IgD-negative memory B cell (primary cell): Measurements from ENCODE around the gene SGK1. TPM values are rescaled to one million over a fixed set of nuclear protein-coding genes. Genes with fewer than 3 reads are reported as not detected.
"Not testable (repeated sequence)": the region's sequence is repeated elsewhere in the genome, so short reads cannot be mapped to it uniquely, and the experiment has no call there.

Experiments used
- H3K27ac Mint-ChIP-seq, 3 donors: one replicate each; pipeline ENCODE4 v1.8.0; 2020 to 2022; ENCODE audit warnings: mild to moderate bottlenecking in 3 of 3, mixed read lengths in 3 of 3, moderate library complexity in 1 of 3
- H3K27me3 Mint-ChIP-seq: one replicate; pipeline ENCODE4 v1.8.0; 2021; ENCODE audit warnings: mixed read lengths
- H3K36me3 Mint-ChIP-seq: one replicate; pipeline ENCODE4 v1.8.0; 2020; ENCODE audit warnings: mild to moderate bottlenecking, mixed read lengths
- H3K4me1 Mint-ChIP-seq, 3 donors: one replicate each; pipeline ENCODE4 v1.8.0; 2020 to 2022; ENCODE audit warnings: mixed read lengths in 3 of 3, mild to moderate bottlenecking in 1 of 3
- H3K4me3 Mint-ChIP-seq, 4 donors: one replicate each; pipeline ENCODE4 v1.8.0; 2020 to 2022; ENCODE audit warnings: mild to moderate bottlenecking in 4 of 4, mixed read lengths in 4 of 4, moderate library complexity in 3 of 4
- H3K9me3 Mint-ChIP-seq, 3 donors: one replicate each; pipeline ENCODE4 v1.8.0; 2020 to 2021; ENCODE audit warnings: mixed read lengths in 3 of 3, mild to moderate bottlenecking in 1 of 3
- polyA plus RNA-seq: library from polyadenylated mRNA; unstranded; fragments of 300-500 nt; fragmentation: Illumina TruSeq; gene quantifications from one replicate; pipeline ENCODE4 v1.2.3, GENCODE V29; 2021

The SGK1 gene
- polyA plus RNA-seq, 1 donor from 2014 or later: 4.7 TPM

- no peaks in the 10 kb centered on the region for H3K9me3 Mint-ChIP-seq
- H3K36me3 Mint-ChIP-seq: no peaks in the 10 kb centered on the region
- H3K4me3 Mint-ChIP-seq: no peak overlapping the region
These were observed 56.1 kb downstream of the SGK1 start for GRCh38 chr6:134261766-134262165.

DNA sequence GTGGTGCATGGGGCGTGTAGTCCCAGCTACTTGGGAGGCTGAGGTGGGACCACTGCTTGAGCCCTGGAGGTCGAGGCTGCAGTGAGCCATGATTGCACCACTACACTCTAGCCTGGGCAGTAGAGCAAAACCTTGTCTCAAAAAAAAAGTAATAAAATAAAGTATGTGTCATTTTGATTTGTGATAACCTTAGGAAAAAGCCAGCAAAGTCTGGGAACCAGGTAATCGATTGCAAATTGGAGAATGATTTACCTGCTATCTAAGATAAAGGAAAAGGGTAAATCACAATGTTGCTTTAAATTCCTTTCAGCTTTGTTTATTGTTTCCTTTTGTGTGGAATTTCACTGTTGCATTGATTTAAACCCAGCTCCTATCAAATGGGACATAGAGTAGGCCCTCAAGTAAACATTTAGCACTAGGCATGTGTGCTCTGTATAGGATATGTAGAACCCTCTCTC lies 59.0 kb downstream of the SGK1 start:
- Mint-ChIP-seq H3K27ac (no peak overlapping the region), H3K36me3 (no peaks in the 10 kb centered on the region), H3K27me3 (no peaks in the 10 kb centered on the region), H3K4me3 (no peak overlapping the region), H3K4me1 (no peaks in the 10 kb centered on the region), H3K9me3 (no peaks in the 10 kb centered on the region)

More at GRCh38 chr6:134261766-134262165, 56.1 kb downstream of the SGK1 start:
- no peaks in the 10 kb centered on the region for H3K27me3 Mint-ChIP-seq
- no peak overlapping the region for H3K27ac Mint-ChIP-seq
- no peaks in the 10 kb centered on the region for H3K4me1 Mint-ChIP-seq

- no peaks in the 10 kb centered on the region for H3K4me1 Mint-ChIP-seq
These were observed 60.4 kb downstream of the SGK1 start for GRCh38 chr6:134257516-134257915.

GRCh38 chr6:134256862-134257261 lies 61.0 kb downstream of the SGK1 start:
- no peaks in the 10 kb centered on the region for H3K9me3 Mint-ChIP-seq
- H3K27me3 Mint-ChIP-seq: no peaks in the 10 kb centered on the region
- no peak overlapping the region for H3K4me3 Mint-ChIP-seq
- H3K36me3 Mint-ChIP-seq: no peaks in the 10 kb centered on the region
- H3K4me1 Mint-ChIP-seq: no peaks in the 10 kb centered on the region
- no peak overlapping the region for H3K27ac Mint-ChIP-seq

More at GRCh38 chr6:134257516-134257915, 60.4 kb downstream of the SGK1 start:
- H3K9me3 Mint-ChIP-seq: no peaks in the 10 kb centered on the region
- no peaks in the 10 kb centered on the region for H3K36me3 Mint-ChIP-seq
- no peak overlapping the region for H3K4me3 Mint-ChIP-seq
- H3K27ac Mint-ChIP-seq: no peak overlapping the region
- no peaks in the 10 kb centered on the region for H3K27me3 Mint-ChIP-seq

DNA sequence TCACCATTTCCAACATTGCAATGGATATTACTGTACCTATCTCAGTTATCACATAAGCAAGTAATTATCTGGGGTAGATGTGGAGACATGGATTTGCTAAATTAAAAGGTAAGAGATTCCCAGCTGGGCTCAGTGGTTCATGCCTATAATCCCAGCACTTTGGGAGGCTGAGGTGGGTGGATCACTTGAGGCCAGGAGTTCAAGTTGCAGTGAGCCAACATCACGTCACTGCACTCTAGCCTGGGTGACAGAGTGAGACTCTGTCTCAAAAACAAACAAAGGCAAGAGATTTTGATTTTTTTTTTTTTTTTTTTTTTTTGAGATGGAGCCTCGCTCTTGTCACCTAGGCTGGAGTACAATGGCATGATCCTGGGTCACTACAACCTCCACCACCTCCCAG lies 62.6 kb downstream of the SGK1 start:
- H3K27me3 Mint-ChIP-seq, H3K4me1 Mint-ChIP-seq, H3K4me3 Mint-ChIP-seq, H3K36me3 Mint-ChIP-seq, H3K27ac Mint-ChIP-seq, H3K9me3 Mint-ChIP-seq: not testable (repeated sequence)

GRCh38 chr6:134254118-134254517 lies 63.8 kb downstream of the SGK1 start:
- no peaks in the 10 kb centered on the region for H3K27me3 Mint-ChIP-seq
- H3K4me3 Mint-ChIP-seq: no peak overlapping the region
- H3K4me1 Mint-ChIP-seq: peaks cover 6 to 10% (median 9%) of the 10 kb centered on the region in 3 donors
- no peaks in the 10 kb centered on the region for H3K9me3 Mint-ChIP-seq
- no peaks in the 10 kb centered on the region for H3K36me3 Mint-ChIP-seq
- no peak overlapping the region for H3K27ac Mint-ChIP-seq

DNA sequence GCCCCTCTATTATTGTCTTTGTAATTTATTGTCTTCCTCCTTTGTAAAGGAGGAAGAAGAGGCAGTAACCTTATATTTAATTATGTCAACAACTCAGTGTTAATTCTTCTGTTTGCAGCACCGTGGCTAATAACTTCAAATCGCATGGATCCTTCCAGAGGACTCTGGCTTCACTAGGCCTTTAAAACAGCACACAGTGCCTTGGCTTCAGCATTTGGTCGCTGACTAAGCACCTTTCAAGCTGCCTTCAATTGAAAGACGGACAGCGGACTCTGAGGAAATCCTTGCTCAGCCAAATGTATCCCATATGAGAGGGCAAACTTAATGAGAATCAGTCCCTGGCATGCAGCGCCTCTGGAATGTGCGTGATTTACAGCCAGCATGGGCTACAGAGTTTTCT lies 64.2 kb downstream of the SGK1 start:
- Mint-ChIP-seq H3K36me3 (peaks cover 1% of the 10 kb centered on the region), H3K9me3 (no peaks in the 10 kb centered on the region), H3K27ac (no peak overlapping the region), H3K4me3 (no peak overlapping the region), H3K27me3 (no peaks in the 10 kb centered on the region), H3K4me1 (peaks cover 10 to 14% (median 11%) of the 10 kb centered on the region in 3 donors)

- peaks cover 4% of the 10 kb centered on the region for H3K36me3 Mint-ChIP-seq
- H3K4me1 Mint-ChIP-seq: peaks cover 26 to 33% (median 29%) of the 10 kb centered on the region in 3 donors
- no peak overlapping the region for H3K27ac Mint-ChIP-seq
- H3K27me3 Mint-ChIP-seq: no peaks in the 10 kb centered on the region
- H3K4me3 Mint-ChIP-seq: no peak overlapping the region
- H3K9me3 Mint-ChIP-seq: no peaks in the 10 kb centered on the region
These were observed 66.6 kb downstream of the SGK1 start for GRCh38 chr6:134251320-134251719.

- H3K9me3 Mint-ChIP-seq: no peaks in the 10 kb centered on the region
- peaks cover 29 to 37% (median 32%) of the 10 kb centered on the region in 3 donors for H3K4me1 Mint-ChIP-seq
- H3K27ac Mint-ChIP-seq: no peak overlapping the region
- H3K4me3 Mint-ChIP-seq: no peak overlapping the region
- peaks cover 4% of the 10 kb centered on the region for H3K36me3 Mint-ChIP-seq
- no peaks in the 10 kb centered on the region for H3K27me3 Mint-ChIP-seq
These were observed 67.1 kb downstream of the SGK1 start for GRCh38 chr6:134250776-134251175.

GRCh38 chr6:134249759-134250602 lies 67.9 kb downstream of the SGK1 start:
- Mint-ChIP-seq H3K27me3 (no peaks in the 10 kb centered on the region), H3K4me3 (no peak overlapping the region), H3K36me3 (peaks cover 4% of the 10 kb centered on the region), H3K4me1 (peaks cover 34 to 40% (median 39%) of the 10 kb centered on the region in 3 donors), H3K27ac (no peak overlapping the region), H3K9me3 (no peaks in the 10 kb centered on the region)

DNA sequence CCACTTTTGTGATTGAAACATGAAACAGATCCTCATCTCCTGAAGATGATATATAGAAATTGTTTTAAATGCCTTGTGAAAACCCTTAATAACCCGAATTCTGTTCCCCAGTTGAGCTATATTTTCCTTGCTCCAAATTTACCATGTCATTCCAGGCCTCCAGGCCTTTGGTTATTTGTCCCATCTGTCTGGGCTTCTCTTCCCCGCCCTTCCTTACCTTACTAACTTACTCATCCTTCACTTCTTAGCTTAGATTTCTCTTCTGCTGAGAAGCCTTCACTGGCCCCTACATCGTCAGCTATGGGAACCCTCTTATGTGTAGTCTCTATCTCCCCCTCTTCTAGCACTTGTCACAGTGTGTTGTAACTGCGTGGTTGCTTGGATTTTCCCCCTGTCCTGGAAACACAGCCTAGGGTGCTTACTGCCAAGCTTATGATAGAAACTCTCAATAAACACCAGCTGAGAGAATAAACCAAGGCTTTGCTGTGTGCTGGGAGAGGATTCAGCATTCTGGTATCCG lies 68.6 kb downstream of the SGK1 start:
- peaks cover 4% of the 10 kb centered on the region for H3K36me3 Mint-ChIP-seq
- no peaks in the 10 kb centered on the region for H3K27me3 Mint-ChIP-seq
- H3K9me3 Mint-ChIP-seq: no peaks in the 10 kb centered on the region
- no peak overlapping the region for H3K4me3 Mint-ChIP-seq
- peaks cover 34 to 40% (median 39%) of the 10 kb centered on the region in 3 donors for H3K4me1 Mint-ChIP-seq
- H3K27ac Mint-ChIP-seq: peak overlapping the region in 1 of 3 donors; percentile 85

GRCh38 chr6:134247844-134248580 lies 69.9 kb downstream of the SGK1 start:
- Mint-ChIP-seq H3K9me3 (no peaks in the 10 kb centered on the region), H3K36me3 (peaks cover 4% of the 10 kb centered on the region), H3K4me1 (peaks cover 34 to 40% (median 39%) of the 10 kb centered on the region in 3 donors), H3K4me3 (peak overlapping the region in 3 of 4 donors; percentile 33 to 67 (median 59)), H3K27ac (peak overlapping the region; percentile 85 to 96 (median 95)), H3K27me3 (no peaks in the 10 kb centered on the region)

DNA sequence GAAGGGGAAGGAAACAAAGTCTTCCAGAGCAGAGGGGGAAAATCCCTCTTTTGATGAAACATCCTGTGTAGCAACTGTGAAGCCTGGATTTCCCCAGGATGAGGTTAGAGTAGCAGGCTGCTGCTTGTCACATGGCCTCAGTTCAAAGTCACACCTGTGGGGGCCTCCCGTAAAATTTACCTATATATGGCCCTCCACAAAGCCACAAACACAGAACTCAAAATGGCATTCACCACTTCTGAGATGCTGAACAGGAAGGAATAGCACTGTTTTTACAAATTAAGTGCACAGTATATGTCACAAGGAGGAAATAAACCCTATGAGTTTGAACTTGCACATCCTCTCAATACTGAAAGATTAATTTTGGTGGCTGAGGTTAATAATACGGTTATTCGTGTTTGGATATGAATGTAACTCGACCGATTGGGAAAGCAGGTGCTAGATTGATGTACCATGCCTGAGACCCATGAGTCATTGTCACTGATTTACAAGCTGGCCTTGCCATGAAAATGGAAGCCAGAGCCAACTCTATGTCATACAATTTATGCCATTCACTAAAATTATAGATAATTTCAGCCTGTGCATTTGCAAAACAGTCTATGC lies 70.6 kb downstream of the SGK1 start:
- H3K9me3 Mint-ChIP-seq: no peaks in the 10 kb centered on the region
- peaks cover 34 to 40% (median 39%) of the 10 kb centered on the region in 3 donors for H3K4me1 Mint-ChIP-seq
- no peaks in the 10 kb centered on the region for H3K27me3 Mint-ChIP-seq
- peaks cover 4% of the 10 kb centered on the region for H3K36me3 Mint-ChIP-seq
- H3K4me3 Mint-ChIP-seq: peak overlapping the region; percentile 22 to 67 (median 48)
- H3K27ac Mint-ChIP-seq: peak overlapping the region; percentile 85 to 96 (median 95)

GRCh38 chr6:134245706-134246105 lies 72.2 kb downstream of the SGK1 start:
- Mint-ChIP-seq H3K27me3 (no peaks in the 10 kb centered on the region), H3K4me3 (peak overlapping the region in 2 of 4 donors; percentile 3 to 24), H3K4me1 (peaks cover 39 to 42% (median 42%) of the 10 kb centered on the region in 3 donors), H3K9me3 (peaks cover 0 to 2% (median 1%) of the 10 kb centered on the region in 3 donors), H3K27ac (peak overlapping the region; percentile 68 to 88 (median 73)), H3K36me3 (peaks cover 6% of the 10 kb centered on the region)

GRCh38 chr6:134245041-134245440 lies 72.9 kb downstream of the SGK1 start:
- Mint-ChIP-seq H3K27ac (peak overlapping the region in 2 of 3 donors; percentile 68 to 73), H3K4me3 (no peak overlapping the region), H3K4me1 (peaks cover 43 to 46% (median 45%) of the 10 kb centered on the region in 3 donors), H3K27me3 (no peaks in the 10 kb centered on the region), H3K9me3 (peaks cover 0 to 2% (median 1%) of the 10 kb centered on the region in 3 donors), H3K36me3 (peaks cover 6% of the 10 kb centered on the region)
